ENCODE data around the gene LRRK1.

LRRK1 gene

DNA sequence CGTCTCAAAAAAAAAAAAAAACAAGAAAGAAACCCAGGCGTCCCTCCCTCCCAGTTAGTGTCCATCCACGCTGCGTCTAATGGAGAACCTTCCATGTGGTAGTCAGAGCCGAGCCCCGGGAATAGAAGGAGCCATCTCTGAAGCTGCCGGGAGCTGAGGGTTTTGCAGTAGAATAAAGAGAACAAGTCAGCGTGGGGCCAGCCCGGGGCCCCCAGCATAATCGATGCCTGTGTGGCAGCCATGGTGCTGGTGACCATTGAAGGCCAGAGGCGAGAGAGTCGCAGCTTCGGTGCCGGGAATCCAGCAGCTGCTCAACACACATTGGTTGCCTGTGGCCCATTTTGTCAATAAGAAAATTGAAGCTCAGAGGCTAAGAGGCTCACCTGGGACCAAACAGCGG, 181.0 kb downstream of the LRRK1 start:
- no peak for TF ChIP-seq ZFX (IDR thresholded peaks at IDR 0.05)
- TF ChIP-seq, protein P1, sequence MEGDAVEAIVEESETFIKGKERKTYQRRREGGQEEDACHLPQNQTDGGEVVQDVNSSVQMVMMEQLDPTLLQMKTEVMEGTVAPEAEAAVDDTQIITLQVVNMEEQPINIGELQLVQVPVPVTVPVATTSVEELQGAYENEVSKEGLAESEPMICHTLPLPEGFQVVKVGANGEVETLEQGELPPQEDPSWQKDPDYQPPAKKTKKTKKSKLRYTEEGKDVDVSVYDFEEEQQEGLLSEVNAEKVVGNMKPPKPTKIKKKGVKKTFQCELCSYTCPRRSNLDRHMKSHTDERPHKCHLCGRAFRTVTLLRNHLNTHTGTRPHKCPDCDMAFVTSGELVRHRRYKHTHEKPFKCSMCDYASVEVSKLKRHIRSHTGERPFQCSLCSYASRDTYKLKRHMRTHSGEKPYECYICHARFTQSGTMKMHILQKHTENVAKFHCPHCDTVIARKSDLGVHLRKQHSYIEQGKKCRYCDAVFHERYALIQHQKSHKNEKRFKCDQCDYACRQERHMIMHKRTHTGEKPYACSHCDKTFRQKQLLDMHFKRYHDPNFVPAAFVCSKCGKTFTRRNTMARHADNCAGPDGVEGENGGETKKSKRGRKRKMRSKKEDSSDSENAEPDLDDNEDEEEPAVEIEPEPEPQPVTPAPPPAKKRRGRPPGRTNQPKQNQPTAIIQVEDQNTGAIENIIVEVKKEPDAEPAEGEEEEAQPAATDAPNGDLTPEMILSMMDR (conservative IDR thresholded peaks at IDR 0.05), result no peak
- H3K27ac ChIP-seq, result no peak overlapping the region

DNA sequence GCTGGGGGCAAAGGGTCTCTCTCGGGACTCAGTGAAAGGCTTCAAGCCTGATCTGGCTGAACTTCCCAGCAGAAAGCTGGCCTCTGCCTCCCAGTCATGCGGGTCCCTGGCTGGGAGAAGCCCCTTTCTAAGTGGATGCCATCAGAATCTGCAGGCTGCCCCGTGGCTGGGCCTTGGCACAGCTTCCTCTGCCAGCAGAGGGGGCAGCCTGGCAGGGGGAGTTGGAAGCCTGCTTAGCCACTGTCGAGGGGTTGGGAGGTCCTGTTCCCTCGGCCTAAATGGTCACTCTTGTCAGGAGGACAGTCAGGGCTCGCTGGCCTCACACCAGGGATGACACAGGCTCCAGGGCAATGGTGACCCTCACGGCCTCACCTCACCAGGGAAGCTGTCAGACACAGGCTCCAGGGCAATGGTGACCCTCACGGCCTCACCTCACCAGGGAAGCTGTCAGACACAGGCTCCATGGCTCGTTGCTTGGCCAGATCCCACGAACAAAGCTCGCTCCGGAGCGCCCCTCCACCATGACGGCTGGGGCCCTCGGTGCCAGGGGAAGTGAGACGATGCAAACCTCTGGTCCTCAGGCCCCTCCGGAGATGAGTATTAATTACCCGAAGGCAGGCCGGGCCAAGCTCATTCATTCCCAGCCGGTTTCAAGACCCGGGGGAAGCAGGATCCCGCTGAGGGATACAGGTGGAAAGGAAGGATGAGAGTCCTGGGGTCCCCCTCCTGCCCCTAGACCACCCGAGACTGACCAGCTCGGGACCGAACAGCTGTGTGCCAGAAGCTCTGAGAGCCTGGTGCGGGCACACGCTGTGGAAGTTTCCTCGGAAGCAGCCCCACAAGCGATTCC, 181.7 kb downstream of the LRRK1 start:
- H3K27ac ChIP-seq, result no peak overlapping the region
- TF ChIP-seq, protein P1 (conservative IDR thresholded peaks at IDR 0.05), result no peak
- no peak for TF ChIP-seq ZFX (IDR thresholded peaks at IDR 0.05)

DNA sequence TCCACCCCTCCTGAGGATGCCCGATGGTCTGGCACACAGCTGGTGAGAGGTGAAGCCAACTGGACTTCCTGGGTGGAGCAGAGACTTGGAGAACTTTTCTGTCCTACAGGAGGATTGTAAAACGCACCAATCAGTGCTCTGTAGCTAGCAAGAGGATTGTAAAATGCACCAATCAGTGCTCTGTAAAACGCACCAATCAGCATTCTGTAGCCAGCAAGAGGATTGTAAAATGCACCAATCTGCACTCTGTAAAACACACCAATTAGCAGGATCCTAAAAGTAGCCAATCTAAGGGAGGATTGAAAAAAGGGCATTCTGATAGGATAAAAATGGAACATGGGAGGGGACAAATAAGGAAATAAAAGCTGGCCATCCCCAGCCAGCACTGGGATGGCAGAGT, 182.5 kb downstream of the LRRK1 start:
- H3K27ac ChIP-seq, result no peak overlapping the region
- TF ChIP-seq, protein P1 (conservative IDR thresholded peaks at IDR 0.05), result no peak
- no peak for TF ChIP-seq ZFX (IDR thresholded peaks at IDR 0.05)

DNA sequence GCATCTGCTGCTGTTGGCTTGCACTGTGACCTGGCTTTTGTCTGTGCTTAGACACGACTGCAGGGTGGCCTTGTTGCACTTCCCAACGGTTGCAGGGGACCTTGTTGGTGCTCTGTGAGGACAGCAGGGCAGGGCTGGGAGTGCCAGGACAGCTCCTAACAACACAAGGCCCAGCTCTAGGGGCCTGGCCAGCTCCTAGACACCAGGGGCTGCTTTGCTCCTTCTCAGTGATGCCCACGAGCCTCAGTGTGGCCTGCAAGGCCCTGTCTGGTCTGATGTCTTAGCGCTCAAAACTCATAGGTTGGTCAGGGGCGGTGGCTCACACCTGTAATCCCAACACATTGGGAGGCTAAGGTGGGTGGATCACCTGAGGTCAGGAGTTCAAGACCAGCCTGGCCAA, 183.6 kb downstream of the LRRK1 start:
- H3K27ac ChIP-seq, result no peak overlapping the region
- TF ChIP-seq, protein P1 (conservative IDR thresholded peaks at IDR 0.05), result no peak

DNA sequence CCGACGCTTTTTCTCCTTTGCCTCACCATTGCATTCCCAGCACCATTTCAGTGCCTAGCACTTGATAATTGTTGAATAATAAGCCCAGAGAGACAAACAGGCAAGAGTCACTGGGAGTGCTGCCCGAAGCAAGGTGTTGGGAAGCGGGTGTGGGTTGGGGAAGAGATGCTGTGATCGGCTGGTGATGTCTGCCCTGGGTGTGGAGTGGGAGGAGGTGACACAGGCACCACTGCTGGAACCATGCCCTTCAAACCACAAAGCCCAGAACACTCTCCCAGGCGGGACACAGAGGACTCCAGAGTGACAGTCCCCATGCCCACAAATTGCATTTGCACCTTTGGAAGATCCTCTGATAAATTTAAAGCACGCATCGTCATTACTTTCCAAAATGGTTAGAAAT, 184.4 kb downstream of the LRRK1 start:
- TF ChIP-seq, protein P1 (conservative IDR thresholded peaks at IDR 0.05), result no peak
- TF ChIP-seq ZFX (IDR thresholded peaks at IDR 0.05), result no peak
- H3K27ac ChIP-seq, result no peak overlapping the region

DNA sequence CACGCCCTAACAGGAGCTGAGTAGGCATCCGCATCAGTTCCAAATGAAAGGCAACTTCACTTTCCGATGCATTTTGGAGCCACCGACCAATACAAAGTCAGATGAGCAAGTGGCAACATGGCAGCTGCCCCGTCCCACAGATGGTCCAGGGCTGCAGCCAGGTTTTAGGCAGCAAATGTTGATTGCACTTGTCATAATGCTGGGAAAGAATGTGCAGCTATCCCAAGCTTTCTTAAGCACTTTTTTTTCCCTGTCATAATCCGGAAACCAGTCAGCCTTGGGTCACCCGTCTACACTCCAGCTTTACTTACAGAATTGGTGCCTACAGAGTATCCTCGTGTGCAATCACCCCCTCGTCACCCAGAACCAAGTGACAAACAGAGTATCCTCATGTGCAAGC, 185.0 kb downstream of the LRRK1 start:
- TF ChIP-seq, protein P1 (conservative IDR thresholded peaks at IDR 0.05), result no peak
- TF ChIP-seq ZFX (IDR thresholded peaks at IDR 0.05), result no peak
- H3K27ac ChIP-seq, result no peak overlapping the region

DNA sequence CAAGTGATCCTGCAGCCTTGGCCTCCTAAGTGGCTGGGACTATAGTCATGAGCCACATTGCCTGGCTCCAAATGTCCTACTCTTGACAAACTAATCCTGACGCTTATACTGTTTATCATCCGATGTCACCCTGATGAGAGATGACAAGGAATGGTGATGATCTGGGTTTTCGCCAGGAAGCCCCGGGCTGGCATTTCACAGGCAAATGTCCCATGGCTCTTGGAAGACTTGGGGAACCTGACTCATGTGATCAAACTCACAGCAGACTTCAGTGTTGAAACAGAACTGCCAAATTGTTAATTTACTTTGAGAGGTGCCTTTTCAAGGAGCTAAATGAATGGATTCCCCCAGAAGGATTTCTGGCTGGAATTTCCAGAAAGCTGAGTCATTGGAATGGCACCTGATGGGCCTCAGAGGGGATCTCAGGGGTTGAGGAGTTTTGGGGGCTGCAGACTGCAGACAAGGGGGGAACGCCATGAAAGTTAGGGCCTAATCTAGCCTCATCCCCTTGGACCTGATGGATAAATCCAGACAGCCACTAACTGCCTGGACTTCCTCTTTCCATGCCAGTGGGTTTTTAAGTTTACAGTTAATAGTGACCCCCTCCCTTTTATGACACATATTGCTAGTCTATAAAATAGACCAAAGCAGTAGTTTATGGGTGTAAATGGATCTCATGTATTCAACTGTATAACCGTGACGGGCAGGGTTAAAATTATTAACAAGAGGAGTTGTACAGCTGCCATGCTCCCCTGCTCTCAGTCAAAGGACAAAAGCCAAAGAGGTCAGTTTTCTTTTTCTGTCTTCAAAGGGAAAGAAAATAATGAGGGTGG, 186.1 kb downstream of the LRRK1 start:
- no peak for TF ChIP-seq ZFX (IDR thresholded peaks at IDR 0.05)
- TF ChIP-seq, protein P1 (conservative IDR thresholded peaks at IDR 0.05), result no peak
- H3K27ac ChIP-seq, result no peak overlapping the region

All from C4-2B (cell line).